ENCODE data around the gene FIGN. TPM values are rescaled to one million over a fixed set of nuclear protein-coding genes. Genes with fewer than 3 reads are reported as not detected.

The FIGN gene
- total and polyA plus RNA-seq, 2 of the 13 experiments (the other 11 are each of a cell fraction or from before 2014, with no cell fraction given), result 6.6 to 6.7 TPM

DNA sequence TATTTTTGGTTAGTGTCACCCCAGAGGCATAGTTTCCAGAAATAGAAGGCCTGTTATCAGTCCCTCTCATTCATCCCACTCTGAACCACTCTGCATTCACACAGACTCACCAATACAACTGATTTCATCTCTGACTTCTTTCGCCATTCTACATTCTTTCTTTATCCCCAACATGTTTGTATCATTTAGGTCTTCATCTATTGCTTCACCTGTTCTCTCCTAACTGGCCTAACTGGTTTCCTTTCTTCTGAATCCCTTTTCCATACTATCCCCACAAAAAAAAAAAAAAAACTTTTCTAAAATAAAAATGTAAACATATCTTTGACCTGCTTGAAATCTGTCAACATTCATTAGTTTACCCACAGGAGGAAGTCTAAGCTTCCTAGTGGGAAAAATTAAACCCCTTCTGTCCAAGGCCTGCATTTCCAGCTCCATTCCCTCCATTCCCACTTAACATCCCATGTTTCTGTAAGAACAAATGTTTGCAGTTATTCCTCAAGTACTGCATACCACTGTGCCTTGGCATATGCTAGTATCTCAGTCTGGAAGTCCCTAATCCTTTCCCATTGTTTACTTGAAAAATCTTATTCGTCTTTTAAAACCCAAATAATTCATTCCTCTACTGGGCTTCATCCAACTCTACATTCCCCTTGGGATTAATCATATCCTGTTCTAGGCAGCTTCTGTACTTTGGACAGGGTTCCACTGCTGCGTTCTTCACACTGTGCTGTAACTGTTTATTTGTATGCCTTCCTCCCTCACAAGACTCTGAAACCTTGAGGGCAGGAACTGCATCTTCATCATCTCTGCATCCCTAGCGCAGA is 68.5 kb downstream of the FIGN start (continued):
- TF ChIP-seq HNF1A (IDR thresholded peaks at IDR 0.05; ENCODE audit: low read depth) (peak; percentile 26), HNF1A (CRISPR knock-in tag; IDR thresholded peaks at IDR 0.05; ENCODE audit: borderline replicate concordance) (no peak), HDAC2 (CRISPR knock-in tag; IDR thresholded peaks at IDR 0.05) (peak; percentile 18), CHD4 (IDR thresholded peaks at IDR 0.05; ENCODE audit: borderline replicate concordance, low read length) (0 out of 2 replicates have a peak, but pooled peaks have one; percentile 31), ZFX (CRISPR knock-in tag; IDR thresholded peaks at IDR 0.05; ENCODE audit: low read depth) (peak; percentile 43; the same call in 1 of the 2 replicates), MATR3 (CRISPR knock-in tag; IDR thresholded peaks at IDR 0.05) (no peak), KAT8 (CRISPR knock-in tag; IDR thresholded peaks at IDR 0.05) (peak; percentile 58; the same call in 1 of the 2 replicates), HOMEZ (CRISPR knock-in tag; IDR thresholded peaks at IDR 0.05; ENCODE audit: low read depth) (peak; percentile 81), PITX1 (CRISPR knock-in tag; IDR thresholded peaks at IDR 0.05) (0 out of 2 replicates have a peak, but pooled peaks have one; percentile 16), SYNCRIP (IDR thresholded peaks at IDR 0.05; ENCODE audit: insufficient read depth, low read depth, low read length) (no peak), ZNF709 (CRISPR knock-in tag; IDR thresholded peaks at IDR 0.05) (no peak), ZNF749 (CRISPR knock-in tag; IDR thresholded peaks at IDR 0.05; ENCODE audit: borderline replicate concordance) (no peak)
- TF ChIP-seq, protein P1, sequence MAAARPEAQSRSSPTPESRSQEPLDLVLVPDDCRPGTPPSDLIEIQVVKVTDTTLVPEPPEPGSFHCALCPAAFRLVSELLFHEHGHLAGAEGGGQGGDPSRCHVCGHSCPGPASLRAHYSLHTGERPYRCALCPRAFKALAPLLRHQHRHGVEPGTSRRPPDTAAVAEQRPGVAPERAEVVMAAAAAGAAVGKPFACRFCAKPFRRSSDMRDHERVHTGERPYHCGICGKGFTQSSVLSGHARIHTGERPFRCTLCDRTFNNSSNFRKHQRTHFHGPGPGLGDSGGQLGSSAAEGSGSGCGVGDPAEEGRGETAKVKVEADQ (CRISPR knock-in tag; IDR thresholded peaks at IDR 0.05; ENCODE audit: borderline replicate concordance), result no peak
- TF ChIP-seq, protein P2, sequence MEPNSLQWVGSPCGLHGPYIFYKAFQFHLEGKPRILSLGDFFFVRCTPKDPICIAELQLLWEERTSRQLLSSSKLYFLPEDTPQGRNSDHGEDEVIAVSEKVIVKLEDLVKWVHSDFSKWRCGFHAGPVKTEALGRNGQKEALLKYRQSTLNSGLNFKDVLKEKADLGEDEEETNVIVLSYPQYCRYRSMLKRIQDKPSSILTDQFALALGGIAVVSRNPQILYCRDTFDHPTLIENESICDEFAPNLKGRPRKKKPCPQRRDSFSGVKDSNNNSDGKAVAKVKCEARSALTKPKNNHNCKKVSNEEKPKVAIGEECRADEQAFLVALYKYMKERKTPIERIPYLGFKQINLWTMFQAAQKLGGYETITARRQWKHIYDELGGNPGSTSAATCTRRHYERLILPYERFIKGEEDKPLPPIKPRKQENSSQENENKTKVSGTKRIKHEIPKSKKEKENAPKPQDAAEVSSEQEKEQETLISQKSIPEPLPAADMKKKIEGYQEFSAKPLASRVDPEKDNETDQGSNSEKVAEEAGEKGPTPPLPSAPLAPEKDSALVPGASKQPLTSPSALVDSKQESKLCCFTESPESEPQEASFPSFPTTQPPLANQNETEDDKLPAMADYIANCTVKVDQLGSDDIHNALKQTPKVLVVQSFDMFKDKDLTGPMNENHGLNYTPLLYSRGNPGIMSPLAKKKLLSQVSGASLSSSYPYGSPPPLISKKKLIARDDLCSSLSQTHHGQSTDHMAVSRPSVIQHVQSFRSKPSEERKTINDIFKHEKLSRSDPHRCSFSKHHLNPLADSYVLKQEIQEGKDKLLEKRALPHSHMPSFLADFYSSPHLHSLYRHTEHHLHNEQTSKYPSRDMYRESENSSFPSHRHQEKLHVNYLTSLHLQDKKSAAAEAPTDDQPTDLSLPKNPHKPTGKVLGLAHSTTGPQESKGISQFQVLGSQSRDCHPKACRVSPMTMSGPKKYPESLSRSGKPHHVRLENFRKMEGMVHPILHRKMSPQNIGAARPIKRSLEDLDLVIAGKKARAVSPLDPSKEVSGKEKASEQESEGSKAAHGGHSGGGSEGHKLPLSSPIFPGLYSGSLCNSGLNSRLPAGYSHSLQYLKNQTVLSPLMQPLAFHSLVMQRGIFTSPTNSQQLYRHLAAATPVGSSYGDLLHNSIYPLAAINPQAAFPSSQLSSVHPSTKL (CRISPR knock-in tag; IDR thresholded peaks at IDR 0.05), result peak; percentile 87

All from HepG2 (cell line).